Adrenal gland (tissue), 19 donors: ENCODE data around the gene MYH6. TPM values are rescaled to one million over a fixed set of nuclear protein-coding genes. Genes with fewer than 3 reads are reported as not detected.
"Not testable (repeated sequence)": the region's sequence is repeated elsewhere in the genome, so short reads cannot be mapped to it uniquely, and the experiment has no call there.

Experiments
- DNase-seq, 7 donors: peaks; one replicate each; pipeline ENCODE4 v3.0.0-alpha.2; 2019 to 2020
- H3K27ac ChIP-seq, 5 donors: fragments of 200-600 bp; sonication (generic) in 4 of 5; 1 replicate in 3 of 5; 2 replicates in 2 of 5; pipeline versions ENCODE4 v1.5.1 to v1.8.0; 2016 to 2020; ENCODE audit warnings: mild to moderate bottlenecking in 1 of 5
- H3K27me3 ChIP-seq: fragments of 200-600 bp; 2 replicates; pipeline ENCODE4 v1.8.0; 2021
- H3K36me3 ChIP-seq, 2 donors: fragments of 200-600 bp; replicated peaks in 1 of 2; 1 replicate in 1 of 2; 2 replicates in 1 of 2; pipeline versions ENCODE4 v1.5.1 to v1.8.0; 2018 to 2022
- H3K4me1 ChIP-seq, 2 donors: fragments of 200-600 bp; replicated peaks in 1 of 2; 1 replicate in 1 of 2; 2 replicates in 1 of 2; pipeline versions ENCODE4 v1.5.1 to v1.8.0; 2018 to 2021
- H3K4me3 ChIP-seq, 4 donors: fragments of 200-600 bp; sonication (generic) in 3 of 4; one replicate each; pipeline ENCODE4 v1.5.1; 2016 to 2018
- H3K9me3 ChIP-seq, 3 donors: fragments of 200-600 bp; sonication (generic) in 1 of 3; replicated peaks in 1 of 3; 1 replicate in 2 of 3; 2 replicates in 1 of 3; pipeline versions ENCODE4 v1.5.1 to v1.8.0; 2016 to 2021
- POLR2A ChIP-seq, 2 donors: fragments of 450-650 bp; IDR thresholded peaks; one replicate each; pipeline ENCODE4 v1.6.1; 2017; ENCODE audit warnings: antibody characterized with exemption in 2 of 2, mild to moderate bottlenecking in 2 of 2, moderate library complexity in 1 of 2
- WGBS, 4 donors: extraction: QIAGEN DNeasy Blood & Tissue Kit in 2 of 4; methylation state at CpG; one replicate each; pipeline versions ENCODE4 v1.1.5 to v1.1.7; 2013 to 2017; 5-methylcytosine and 5-hydroxymethylcytosine counted together
- intact Hi-C, 2 donors: fragments of 100-400 bp; cut with DNase I; formaldehyde crosslinking; loops; one replicate each; pipeline versions ENCODE4 v1.14.1 to v1.15.0; 2022 to 2023
- long read RNA-seq, 10 donors: library from polyadenylated mRNA in 3 of 10; unstranded in 2 of 10; stranded (forward) in 1 of 10; transcript quantifications; one replicate each; pipeline ENCODE4 v2.0.0 and lab custom pipeline, GENCODE V29; 2021 to 2026
- polyA plus RNA-seq, 3 donors: library from polyadenylated mRNA; stranded (reverse); fragments of 200-250 nt in 2 of 3; fragments of 350-450 nt in 1 of 3; fragmentation: Illumina TruSeq in 1 of 3; extraction: RNeasy Lipid Tissue Mini Kit (QIAGEN cat#74804) in 1 of 3; gene quantifications; one replicate each; pipeline ENCODE4 v1.2.3, GENCODE V29; 2013 to 2014
- total RNA-seq, 9 donors: library from RNA; depleted of rRNA in 4 of 9; stranded (reverse); fragments of >200 nt in 4 of 9; fragments of 120-200 nt in 1 of 9; fragmentation: NEBNext Ultra II Directional in 1 of 9; extraction: Animal tissue kit (Norgen Biotek cat#: 25700) in 1 of 9; gene quantifications; one replicate each; pipeline versions ENCODE4 v1.1.0 to v1.2.4, GENCODE V29; 2013 to 2023
- TF ChIP-seq, protein P1 (sequence below), 6 experiments: fragments of 450-650 bp in 4 of 6; fragments of 200-600 bp in 2 of 6; sonication (generic) in 1 of 6; IDR thresholded peaks; 1 replicate in 5 of 6; 2 replicates in 1 of 6; pipeline versions ENCODE4 v1.5.1 to v1.8.0; 2016 to 2021; ENCODE audit warnings: antibody characterized with exemption in 6 of 6, mild to moderate bottlenecking in 2 of 6, moderate library complexity in 1 of 6
- donor health status: healthy with polysubstance abuse.
- donor health status: Bipolar disorder and iron deficiency.
- donor health status: DM: yes; HTN: yes; CAD: no.
- donor health status: DM: no; HTN: no; CAD: no.
- donor health status: DM: no; HTN: no; CAD: no.
- donor health status: DM: yes; HTN: yes; CAD: no.

Gene MYH6
- total RNA-seq (1 to 10 TPM in 1 of 9 donors, under 1 TPM in 3, not detected in 5; under 0.01 to 1.5 (median 0.14) TPM), polyA plus RNA-seq (1 to 10 TPM in 1 of 3 donors, under 1 TPM in 2; 0.27 to 5.2 (median 0.67) TPM)
- long read RNA-seq, donor 1, result 0 reads
- long read RNA-seq, donor 2, result 0 reads
- long read RNA-seq, donor 3, result 0 reads
- long read RNA-seq, donor 4, result 0 reads
- long read RNA-seq, donor 5, result 0 reads
- long read RNA-seq, donor 6, partial matches to known transcripts, result 1 of 1 reads
- long read RNA-seq, donor 6, other reads (novel, unspliced or antisense), result 0 of 1 reads
- long read RNA-seq, donor 7, result 0 reads
- long read RNA-seq, donor 8, result 0 reads
- long read RNA-seq, donor 9, partial matches to known transcripts, result 31 of 48 reads
- long read RNA-seq, donor 9, other reads (novel, unspliced or antisense), result 17 of 48 reads
- long read RNA-seq, donor 10, result 0 reads

GRCh38 chr14:23407516-23408306, at the start of gene MYH6:
Gene MYH6 (minus strand): TSS chr14:23408273. CDS start chr14:23407223, 1,050 bp downstream.
- no peak within 1 kb of the TSS for H3K4me3 ChIP-seq
- intact Hi-C loops, result no loop called here
- no peaks in the 10 kb centered on the region for H3K9me3 ChIP-seq
- no peak within 1 kb of the TSS for H3K27ac ChIP-seq
- no peak for TF ChIP-seq POLR2A (IDR thresholded peaks at IDR 0.05)
- TF ChIP-seq, protein P1, sequence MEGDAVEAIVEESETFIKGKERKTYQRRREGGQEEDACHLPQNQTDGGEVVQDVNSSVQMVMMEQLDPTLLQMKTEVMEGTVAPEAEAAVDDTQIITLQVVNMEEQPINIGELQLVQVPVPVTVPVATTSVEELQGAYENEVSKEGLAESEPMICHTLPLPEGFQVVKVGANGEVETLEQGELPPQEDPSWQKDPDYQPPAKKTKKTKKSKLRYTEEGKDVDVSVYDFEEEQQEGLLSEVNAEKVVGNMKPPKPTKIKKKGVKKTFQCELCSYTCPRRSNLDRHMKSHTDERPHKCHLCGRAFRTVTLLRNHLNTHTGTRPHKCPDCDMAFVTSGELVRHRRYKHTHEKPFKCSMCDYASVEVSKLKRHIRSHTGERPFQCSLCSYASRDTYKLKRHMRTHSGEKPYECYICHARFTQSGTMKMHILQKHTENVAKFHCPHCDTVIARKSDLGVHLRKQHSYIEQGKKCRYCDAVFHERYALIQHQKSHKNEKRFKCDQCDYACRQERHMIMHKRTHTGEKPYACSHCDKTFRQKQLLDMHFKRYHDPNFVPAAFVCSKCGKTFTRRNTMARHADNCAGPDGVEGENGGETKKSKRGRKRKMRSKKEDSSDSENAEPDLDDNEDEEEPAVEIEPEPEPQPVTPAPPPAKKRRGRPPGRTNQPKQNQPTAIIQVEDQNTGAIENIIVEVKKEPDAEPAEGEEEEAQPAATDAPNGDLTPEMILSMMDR (IDR thresholded peaks at IDR 0.05), result no peak
- DNase-seq, result no peak
- H3K36me3 ChIP-seq, result no peaks in the 10 kb centered on the region
- H3K27me3 ChIP-seq, result no peaks in the 10 kb centered on the region
- H3K4me1 ChIP-seq, result no peaks in the 10 kb centered on the region
- WGBS, 4 donors, result 77 to 83% (median 81%) methylated on average over 15 of the region's 15 CpGs

DNA sequence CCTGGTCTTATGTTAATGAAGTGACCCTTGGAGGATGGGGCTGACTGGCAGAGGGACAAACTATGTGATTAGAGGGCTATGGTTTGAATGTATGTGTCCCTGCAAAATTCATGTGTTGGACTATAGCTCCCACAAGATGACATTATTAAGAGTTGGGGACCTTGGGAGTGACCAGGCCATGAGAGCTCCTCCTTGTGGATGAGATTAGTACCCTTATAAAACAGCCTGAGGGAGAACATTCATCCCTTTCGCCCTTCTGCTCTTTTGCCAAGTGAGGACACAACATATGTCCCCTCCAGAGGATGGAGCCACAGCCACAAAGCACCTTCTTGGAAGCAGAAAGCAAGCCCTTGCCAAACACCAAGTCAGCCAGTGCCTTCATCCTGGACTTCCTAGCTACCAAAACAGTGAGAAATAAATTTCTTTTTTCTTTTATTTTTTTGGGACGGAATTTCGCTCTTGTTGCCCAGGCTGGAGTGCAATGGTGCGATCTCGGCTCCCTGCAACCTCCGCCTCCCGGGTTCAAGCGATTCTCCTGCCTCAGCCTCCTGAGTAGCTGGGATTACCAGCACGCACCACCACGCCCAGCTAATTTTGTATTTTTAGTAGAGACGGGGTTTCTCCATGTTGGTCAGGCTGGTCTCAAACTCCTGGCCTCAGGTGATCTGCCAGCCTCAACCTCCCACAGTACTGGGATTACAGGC, 49.0 kb upstream of the MYH6 start:
- WGBS, 4 donors, result 83 to 88% (median 84%) methylated on average over 11 of the region's 11 CpGs
- H3K4me1 ChIP-seq, H3K9me3 ChIP-seq, intact Hi-C loops, H3K36me3 ChIP-seq, H3K27ac ChIP-seq, H3K4me3 ChIP-seq: not testable (repeated sequence)
- TF ChIP-seq, protein P1 (IDR thresholded peaks at IDR 0.05), result peak in 1 of 6 experiments; percentile 3
- peak in 1 of 7 donors; percentile 38 for DNase-seq
- peaks cover 17% of the 10 kb centered on the region for H3K27me3 ChIP-seq

DNA sequence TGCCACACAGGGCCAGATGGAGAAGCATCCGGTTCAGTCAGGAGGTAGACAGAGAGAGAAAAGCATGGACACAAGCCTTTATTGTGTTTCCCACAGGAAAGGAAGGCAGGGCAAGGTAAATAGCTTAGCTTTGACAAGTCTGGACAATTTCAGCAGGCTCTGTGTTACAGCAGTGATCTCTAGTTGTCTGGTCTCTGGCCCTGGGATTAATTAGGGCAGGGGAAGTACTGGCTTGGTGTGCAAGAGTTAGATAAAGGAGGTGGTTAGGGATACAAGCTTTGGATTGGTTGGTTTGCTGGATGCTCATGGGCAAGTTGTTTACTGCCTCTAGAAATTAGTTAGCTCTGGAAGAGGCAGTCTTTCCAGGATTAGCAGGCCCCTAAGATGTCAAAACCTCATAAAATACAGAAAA, 46.4 kb upstream of the MYH6 start:
- Histone ChIP-seq H3K9me3 (no peaks in the 10 kb centered on the region), H3K4me3 (no peak overlapping the region), H3K36me3 (no peaks in the 10 kb centered on the region), H3K27ac (no peak overlapping the region), H3K27me3 (peaks cover 19% of the 10 kb centered on the region), H3K4me1 (no peaks in the 10 kb centered on the region)
- 28 to 42% (median 36%) methylated on average over 1 of the region's 1 CpG for WGBS, 4 donors
- peak in 1 of 7 donors; percentile 55 for DNase-seq
- intact Hi-C loops, result no loop called here
- TF ChIP-seq, protein P1 (IDR thresholded peaks at IDR 0.05), result no peak
- TF ChIP-seq POLR2A (IDR thresholded peaks at IDR 0.05), result no peak

- H3K4me1 ChIP-seq, result no peaks in the 10 kb centered on the region
- no peaks in the 10 kb centered on the region for H3K9me3 ChIP-seq
- no peak for DNase-seq
- peaks cover 10% of the 10 kb centered on the region for H3K27me3 ChIP-seq
- intact Hi-C loops, result no loop called here
- H3K36me3 ChIP-seq, result no peaks in the 10 kb centered on the region
- 72 to 87% (median 83%) methylated on average over 2 of the region's 2 CpGs for WGBS, 4 donors
- no peak overlapping the region for H3K27ac ChIP-seq
- TF ChIP-seq, protein P1 (IDR thresholded peaks at IDR 0.05), result no peak
- TF ChIP-seq POLR2A (IDR thresholded peaks at IDR 0.05), result no peak
- no peak overlapping the region for H3K4me3 ChIP-seq
These were observed 44.2 kb upstream of the MYH6 start for GRCh38 chr14:23452237-23452636.
